ENCODE measurements around the gene FZD10.

GRCh38 chr12:130214686-130215395 is 52.6 kb downstream of the FZD10 start:
- TF ChIP-seq, protein P1, sequence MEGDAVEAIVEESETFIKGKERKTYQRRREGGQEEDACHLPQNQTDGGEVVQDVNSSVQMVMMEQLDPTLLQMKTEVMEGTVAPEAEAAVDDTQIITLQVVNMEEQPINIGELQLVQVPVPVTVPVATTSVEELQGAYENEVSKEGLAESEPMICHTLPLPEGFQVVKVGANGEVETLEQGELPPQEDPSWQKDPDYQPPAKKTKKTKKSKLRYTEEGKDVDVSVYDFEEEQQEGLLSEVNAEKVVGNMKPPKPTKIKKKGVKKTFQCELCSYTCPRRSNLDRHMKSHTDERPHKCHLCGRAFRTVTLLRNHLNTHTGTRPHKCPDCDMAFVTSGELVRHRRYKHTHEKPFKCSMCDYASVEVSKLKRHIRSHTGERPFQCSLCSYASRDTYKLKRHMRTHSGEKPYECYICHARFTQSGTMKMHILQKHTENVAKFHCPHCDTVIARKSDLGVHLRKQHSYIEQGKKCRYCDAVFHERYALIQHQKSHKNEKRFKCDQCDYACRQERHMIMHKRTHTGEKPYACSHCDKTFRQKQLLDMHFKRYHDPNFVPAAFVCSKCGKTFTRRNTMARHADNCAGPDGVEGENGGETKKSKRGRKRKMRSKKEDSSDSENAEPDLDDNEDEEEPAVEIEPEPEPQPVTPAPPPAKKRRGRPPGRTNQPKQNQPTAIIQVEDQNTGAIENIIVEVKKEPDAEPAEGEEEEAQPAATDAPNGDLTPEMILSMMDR (IDR thresholded peaks at IDR 0.05), result no peak
- TF ChIP-seq POLR2A (IDR thresholded peaks at IDR 0.05), result no peak

All from tibial nerve (tissue), 3 donors.